OCI-LY1 (cell line): Measurements from ENCODE around the gene AGPS.

Source experiments
- EZH2 ChIP-seq: fragments of 200-600 bp; sonication (generic), shearing (Covaris generic); IDR thresholded peaks from 2 replicates; pipeline ENCODE4 v1.8.0; 2017; ENCODE audit warnings: borderline replicate concordance, mixed run types, mild to moderate bottlenecking, antibody characterized with exemption, low read length, moderate library complexity, mixed read lengths
- TF ChIP-seq, protein P1 (sequence below): fragments of 200-600 bp; sonication (generic), shearing (Covaris generic); IDR thresholded peaks from 2 replicates; pipeline ENCODE4 v1.5.1; 2017; ENCODE audit warnings: mild to moderate bottlenecking, antibody characterized with exemption, low read length, moderate library complexity, mixed read lengths

DNA sequence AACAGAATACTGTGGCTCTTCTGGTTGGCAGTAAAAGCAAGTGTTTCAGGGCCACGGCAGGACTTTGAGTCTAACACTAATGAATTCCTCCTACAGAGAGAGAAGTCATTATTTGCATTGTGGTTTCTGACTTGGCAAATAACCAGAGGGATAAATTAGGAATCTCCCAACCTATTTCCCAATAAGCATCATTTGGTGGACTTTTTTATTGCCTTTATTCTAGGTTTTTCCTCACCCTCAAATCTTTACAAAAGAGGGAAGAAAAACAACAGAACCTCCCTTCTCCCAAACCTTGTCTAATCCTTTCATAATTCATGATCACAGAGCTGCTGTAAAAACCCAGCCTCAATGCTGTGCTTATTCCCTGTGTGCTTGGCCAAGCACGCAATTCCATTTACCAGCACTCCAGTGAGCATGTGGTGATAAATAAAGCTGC, 179.7 kb downstream of the AGPS start:
- TF ChIP-seq, protein P1, sequence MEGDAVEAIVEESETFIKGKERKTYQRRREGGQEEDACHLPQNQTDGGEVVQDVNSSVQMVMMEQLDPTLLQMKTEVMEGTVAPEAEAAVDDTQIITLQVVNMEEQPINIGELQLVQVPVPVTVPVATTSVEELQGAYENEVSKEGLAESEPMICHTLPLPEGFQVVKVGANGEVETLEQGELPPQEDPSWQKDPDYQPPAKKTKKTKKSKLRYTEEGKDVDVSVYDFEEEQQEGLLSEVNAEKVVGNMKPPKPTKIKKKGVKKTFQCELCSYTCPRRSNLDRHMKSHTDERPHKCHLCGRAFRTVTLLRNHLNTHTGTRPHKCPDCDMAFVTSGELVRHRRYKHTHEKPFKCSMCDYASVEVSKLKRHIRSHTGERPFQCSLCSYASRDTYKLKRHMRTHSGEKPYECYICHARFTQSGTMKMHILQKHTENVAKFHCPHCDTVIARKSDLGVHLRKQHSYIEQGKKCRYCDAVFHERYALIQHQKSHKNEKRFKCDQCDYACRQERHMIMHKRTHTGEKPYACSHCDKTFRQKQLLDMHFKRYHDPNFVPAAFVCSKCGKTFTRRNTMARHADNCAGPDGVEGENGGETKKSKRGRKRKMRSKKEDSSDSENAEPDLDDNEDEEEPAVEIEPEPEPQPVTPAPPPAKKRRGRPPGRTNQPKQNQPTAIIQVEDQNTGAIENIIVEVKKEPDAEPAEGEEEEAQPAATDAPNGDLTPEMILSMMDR = no peak
- TF ChIP-seq EZH2 = no peak
